Measurements from ENCODE around the gene MXRA8. TPM values are rescaled to one million over a fixed set of nuclear protein-coding genes. Genes with fewer than 3 reads are reported as not detected.
A peak's percentile ranks its signal among the peaks of the same experiment; 100 is the strongest.

Gene MXRA8
- total and polyA plus RNA-seq, 9 of the 15 experiments (the other 6 are each of a cell fraction or from before 2014, with no cell fraction given): 0.66 to 11.3 (median 6.3) TPM

DNA sequence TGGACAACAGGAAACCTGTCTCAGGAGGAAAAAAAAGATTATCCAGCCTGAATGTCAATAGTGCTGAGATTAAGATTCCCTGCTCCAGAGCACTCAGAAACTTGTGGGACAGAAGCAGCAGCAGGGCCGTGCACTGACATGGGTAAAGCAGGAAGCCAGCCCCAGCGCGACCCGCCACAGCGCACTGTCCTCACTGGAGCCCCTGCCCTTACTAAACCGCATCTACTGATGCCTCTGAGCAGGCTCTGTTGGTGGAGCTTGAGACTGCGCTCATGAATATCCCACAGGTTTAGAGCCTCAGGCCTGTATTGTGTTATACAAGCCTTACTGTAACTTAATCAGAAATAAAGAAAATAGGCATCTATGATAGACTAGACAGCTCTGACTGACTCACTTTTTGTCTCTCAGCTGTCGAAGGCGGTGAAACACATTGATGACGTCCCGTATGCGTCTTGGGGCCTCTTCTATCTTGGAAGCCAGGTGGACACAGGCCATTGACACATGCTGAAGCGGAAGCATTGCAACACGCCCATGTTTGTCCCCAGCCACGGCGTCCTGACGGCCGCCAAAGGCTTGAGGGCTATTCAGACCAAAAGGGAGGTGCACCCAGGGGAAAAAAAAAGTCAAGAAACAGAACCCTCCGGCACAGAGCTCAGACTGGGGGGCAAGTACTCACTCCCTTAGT, 39.6 kb upstream of the MXRA8 start (continued):
- TF ChIP-seq SRSF9 (IDR thresholded peaks at IDR 0.05; ENCODE audit: borderline replicate concordance, low read depth, low read length) (no peak), BRD4 (IDR thresholded peaks at IDR 0.05) (peak; percentile 42; the same call in 1 of the 2 replicates), L3MBTL2 (IDR thresholded peaks at IDR 0.05) (peak; percentile 30; the same call in 1 of the 2 replicates), POLR2A (conservative IDR thresholded peaks at IDR 0.05) (peak; percentile 64), DDX20 (tag; IDR thresholded peaks at IDR 0.05; ENCODE audit: low read depth) (no peak), CREB1 (IDR thresholded peaks at IDR 0.05) (peak; percentile 85), CREB1 (CRISPR knock-in tag; IDR thresholded peaks at IDR 0.05) (0 out of 2 replicates have a peak, but pooled peaks have one; percentile 40), ZKSCAN8 (CRISPR knock-in tag; IDR thresholded peaks at IDR 0.05) (0 out of 2 replicates have a peak, but pooled peaks have one; percentile 44), TAL1 (IDR thresholded peaks at IDR 0.05) (0 out of 2 replicates have a peak, but pooled peaks have one; percentile 8), DPF2 (IDR thresholded peaks at IDR 0.05) (peak; percentile 55; the same call in 1 of the 2 replicates), EWSR1 (IDR thresholded peaks at IDR 0.05; ENCODE audit: borderline replicate concordance, low read depth, partially characterized antibody) (no peak)
- TF ChIP-seq, protein P1, sequence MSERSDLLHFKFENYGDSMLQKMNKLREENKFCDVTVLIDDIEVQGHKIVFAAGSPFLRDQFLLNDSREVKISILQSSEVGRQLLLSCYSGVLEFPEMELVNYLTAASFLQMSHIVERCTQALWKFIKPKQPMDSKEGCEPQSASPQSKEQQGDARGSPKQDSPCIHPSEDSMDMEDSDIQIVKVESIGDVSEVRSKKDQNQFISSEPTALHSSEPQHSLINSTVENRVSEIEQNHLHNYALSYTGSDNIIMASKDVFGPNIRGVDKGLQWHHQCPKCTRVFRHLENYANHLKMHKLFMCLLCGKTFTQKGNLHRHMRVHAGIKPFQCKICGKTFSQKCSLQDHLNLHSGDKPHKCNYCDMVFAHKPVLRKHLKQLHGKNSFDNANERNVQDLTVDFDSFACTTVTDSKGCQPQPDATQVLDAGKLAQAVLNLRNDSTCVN (CRISPR knock-in tag; IDR thresholded peaks at IDR 0.05): no peak
- TF ChIP-seq, protein P2, sequence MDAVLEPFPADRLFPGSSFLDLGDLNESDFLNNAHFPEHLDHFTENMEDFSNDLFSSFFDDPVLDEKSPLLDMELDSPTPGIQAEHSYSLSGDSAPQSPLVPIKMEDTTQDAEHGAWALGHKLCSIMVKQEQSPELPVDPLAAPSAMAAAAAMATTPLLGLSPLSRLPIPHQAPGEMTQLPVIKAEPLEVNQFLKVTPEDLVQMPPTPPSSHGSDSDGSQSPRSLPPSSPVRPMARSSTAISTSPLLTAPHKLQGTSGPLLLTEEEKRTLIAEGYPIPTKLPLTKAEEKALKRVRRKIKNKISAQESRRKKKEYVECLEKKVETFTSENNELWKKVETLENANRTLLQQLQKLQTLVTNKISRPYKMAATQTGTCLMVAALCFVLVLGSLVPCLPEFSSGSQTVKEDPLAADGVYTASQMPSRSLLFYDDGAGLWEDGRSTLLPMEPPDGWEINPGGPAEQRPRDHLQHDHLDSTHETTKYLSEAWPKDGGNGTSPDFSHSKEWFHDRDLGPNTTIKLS (IDR thresholded peaks at IDR 0.05; ENCODE audit: borderline replicate concordance, low read depth): peak; percentile 47; the same call in 1 of the 2 replicates
- TF ChIP-seq, protein P3, sequence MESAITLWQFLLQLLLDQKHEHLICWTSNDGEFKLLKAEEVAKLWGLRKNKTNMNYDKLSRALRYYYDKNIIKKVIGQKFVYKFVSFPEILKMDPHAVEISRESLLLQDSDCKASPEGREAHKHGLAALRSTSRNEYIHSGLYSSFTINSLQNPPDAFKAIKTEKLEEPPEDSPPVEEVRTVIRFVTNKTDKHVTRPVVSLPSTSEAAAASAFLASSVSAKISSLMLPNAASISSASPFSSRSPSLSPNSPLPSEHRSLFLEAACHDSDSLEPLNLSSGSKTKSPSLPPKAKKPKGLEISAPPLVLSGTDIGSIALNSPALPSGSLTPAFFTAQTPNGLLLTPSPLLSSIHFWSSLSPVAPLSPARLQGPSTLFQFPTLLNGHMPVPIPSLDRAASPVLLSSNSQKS (CRISPR knock-in tag; IDR thresholded peaks at IDR 0.05): no peak
- TF ChIP-seq, protein P4, sequence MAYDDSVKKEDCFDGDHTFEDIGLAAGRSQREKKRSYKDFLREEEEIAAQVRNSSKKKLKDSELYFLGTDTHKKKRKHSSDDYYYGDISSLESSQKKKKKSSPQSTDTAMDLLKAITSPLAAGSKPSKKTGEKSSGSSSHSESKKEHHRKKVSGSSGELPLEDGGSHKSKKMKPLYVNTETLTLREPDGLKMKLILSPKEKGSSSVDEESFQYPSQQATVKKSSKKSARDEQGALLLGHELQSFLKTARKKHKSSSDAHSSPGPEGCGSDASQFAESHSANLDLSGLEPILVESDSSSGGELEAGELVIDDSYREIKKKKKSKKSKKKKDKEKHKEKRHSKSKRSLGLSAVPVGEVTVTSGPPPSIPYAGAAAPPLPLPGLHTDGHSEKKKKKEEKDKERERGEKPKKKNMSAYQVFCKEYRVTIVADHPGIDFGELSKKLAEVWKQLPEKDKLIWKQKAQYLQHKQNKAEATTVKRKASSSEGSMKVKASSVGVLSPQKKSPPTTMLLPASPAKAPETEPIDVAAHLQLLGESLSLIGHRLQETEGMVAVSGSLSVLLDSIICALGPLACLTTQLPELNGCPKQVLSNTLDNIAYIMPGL (CRISPR knock-in tag; IDR thresholded peaks at IDR 0.05): no peak
- TF ChIP-seq, protein P5, sequence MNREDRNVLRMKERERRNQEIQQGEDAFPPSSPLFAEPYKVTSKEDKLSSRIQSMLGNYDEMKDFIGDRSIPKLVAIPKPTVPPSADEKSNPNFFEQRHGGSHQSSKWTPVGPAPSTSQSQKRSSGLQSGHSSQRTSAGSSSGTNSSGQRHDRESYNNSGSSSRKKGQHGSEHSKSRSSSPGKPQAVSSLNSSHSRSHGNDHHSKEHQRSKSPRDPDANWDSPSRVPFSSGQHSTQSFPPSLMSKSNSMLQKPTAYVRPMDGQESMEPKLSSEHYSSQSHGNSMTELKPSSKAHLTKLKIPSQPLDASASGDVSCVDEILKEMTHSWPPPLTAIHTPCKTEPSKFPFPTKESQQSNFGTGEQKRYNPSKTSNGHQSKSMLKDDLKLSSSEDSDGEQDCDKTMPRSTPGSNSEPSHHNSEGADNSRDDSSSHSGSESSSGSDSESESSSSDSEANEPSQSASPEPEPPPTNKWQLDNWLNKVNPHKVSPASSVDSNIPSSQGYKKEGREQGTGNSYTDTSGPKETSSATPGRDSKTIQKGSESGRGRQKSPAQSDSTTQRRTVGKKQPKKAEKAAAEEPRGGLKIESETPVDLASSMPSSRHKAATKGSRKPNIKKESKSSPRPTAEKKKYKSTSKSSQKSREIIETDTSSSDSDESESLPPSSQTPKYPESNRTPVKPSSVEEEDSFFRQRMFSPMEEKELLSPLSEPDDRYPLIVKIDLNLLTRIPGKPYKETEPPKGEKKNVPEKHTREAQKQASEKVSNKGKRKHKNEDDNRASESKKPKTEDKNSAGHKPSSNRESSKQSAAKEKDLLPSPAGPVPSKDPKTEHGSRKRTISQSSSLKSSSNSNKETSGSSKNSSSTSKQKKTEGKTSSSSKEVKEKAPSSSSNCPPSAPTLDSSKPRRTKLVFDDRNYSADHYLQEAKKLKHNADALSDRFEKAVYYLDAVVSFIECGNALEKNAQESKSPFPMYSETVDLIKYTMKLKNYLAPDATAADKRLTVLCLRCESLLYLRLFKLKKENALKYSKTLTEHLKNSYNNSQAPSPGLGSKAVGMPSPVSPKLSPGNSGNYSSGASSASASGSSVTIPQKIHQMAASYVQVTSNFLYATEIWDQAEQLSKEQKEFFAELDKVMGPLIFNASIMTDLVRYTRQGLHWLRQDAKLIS (CRISPR knock-in tag; IDR thresholded peaks at IDR 0.05): no peak
- TF ChIP-seq, protein P6, sequence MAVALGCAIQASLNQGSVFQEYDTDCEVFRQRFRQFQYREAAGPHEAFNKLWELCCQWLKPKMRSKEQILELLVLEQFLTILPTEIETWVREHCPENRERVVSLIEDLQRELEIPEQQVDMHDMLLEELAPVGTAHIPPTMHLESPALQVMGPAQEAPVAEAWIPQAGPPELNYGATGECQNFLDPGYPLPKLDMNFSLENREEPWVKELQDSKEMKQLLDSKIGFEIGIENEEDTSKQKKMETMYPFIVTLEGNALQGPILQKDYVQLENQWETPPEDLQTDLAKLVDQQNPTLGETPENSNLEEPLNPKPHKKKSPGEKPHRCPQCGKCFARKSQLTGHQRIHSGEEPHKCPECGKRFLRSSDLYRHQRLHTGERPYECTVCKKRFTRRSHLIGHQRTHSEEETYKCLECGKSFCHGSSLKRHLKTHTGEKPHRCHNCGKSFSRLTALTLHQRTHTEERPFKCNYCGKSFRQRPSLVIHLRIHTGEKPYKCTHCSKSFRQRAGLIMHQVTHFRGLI (CRISPR knock-in tag; IDR thresholded peaks at IDR 0.05): no peak
